Transverse colon (tissue), 4 donors: ENCODE results near the gene MBD5.

Experiments
- CTCF ChIP-seq, 5 experiments: fragments of 200-600 bp in 3 of 5; fragments of 450-650 bp in 2 of 5; sonication (generic) in 3 of 5; IDR thresholded peaks; 1 replicate in 2 of 5; 2 replicates in 3 of 5; pipeline ENCODE4 v1.5.1; 2016 to 2017; ENCODE audit warnings: antibody characterized with exemption in 5 of 5, inconsistent platforms in 3 of 5, mild to moderate bottlenecking in 2 of 5, moderate library complexity in 1 of 5
- POLR2A ChIP-seq: fragments of 450-650 bp; IDR thresholded peaks from one replicate; pipeline ENCODE4 v1.6.1; 2016; ENCODE audit warnings: antibody characterized with exemption, mild to moderate bottlenecking, moderate library complexity
- POLR2AphosphoS5 ChIP-seq, 3 donors: sonication (generic); formaldehyde crosslinking; IDR thresholded peaks; one replicate each; pipeline ENCODE4 v1.6.1; 2016; ENCODE audit warnings: antibody characterized with exemption in 3 of 3

- TF ChIP-seq POLR2A = no peak
- TF ChIP-seq CTCF (IDR thresholded peaks at IDR 0.05) = no peak
- TF ChIP-seq POLR2AphosphoS5 (IDR thresholded peaks at IDR 0.05) = no peak
Measured at GRCh38 chr2:148161909-148162435, 141.1 kb downstream of the MBD5 start.
